Gastrocnemius medialis (tissue), 4 donors: ENCODE measurements around the gene DHRSX.

Experiments used
- CTCF ChIP-seq, 5 experiments: fragments of 450-650 bp in 3 of 5; fragments of 200-600 bp in 2 of 5; sonication (generic) in 2 of 5; IDR thresholded peaks in 4 of 5; conservative IDR thresholded peaks in 1 of 5; 1 replicate in 4 of 5; 2 replicates in 1 of 5; pipeline ENCODE4 v1.5.1; 2016 to 2019; ENCODE audit warnings: antibody characterized with exemption in 5 of 5, mild to moderate bottlenecking in 3 of 5, moderate library complexity in 3 of 5
- POLR2A ChIP-seq, 2 donors: fragments of 450-650 bp; IDR thresholded peaks; one replicate each; pipeline ENCODE4 v1.6.1; 2017; ENCODE audit warnings: antibody characterized with exemption in 2 of 2, mild to moderate bottlenecking in 2 of 2, moderate library complexity in 2 of 2

GRCh38 chrX:2483398-2484060 lies 17.2 kb downstream of the DHRSX start:
- TF ChIP-seq CTCF (IDR thresholded peaks at IDR 0.05 in 4 of 5, conservative IDR thresholded peaks at IDR 0.05 in 1 of 5) (no peak), POLR2A (IDR thresholded peaks at IDR 0.05) (no peak)
